22Rv1 (cell line): ENCODE measurements around the gene PAQR5.
"Not testable (repeated sequence)": the region's sequence is repeated elsewhere in the genome, so short reads cannot be mapped to it uniquely, and the experiment has no call there.

Experiments used
- H3K27ac ChIP-seq: fragments of 450-650 bp; 2 replicates; pipeline ENCODE4 v1.5.1; 2017
- CTCF ChIP-seq: fragments of 450-650 bp; IDR thresholded peaks from 2 replicates; pipeline ENCODE4 v1.5.1; 2017; ENCODE audit warnings: mild to moderate bottlenecking
- ZFX ChIP-seq: fragments of 450-650 bp; IDR thresholded peaks from 2 replicates; pipeline ENCODE4 v1.6.1; 2017; ENCODE audit warnings: antibody characterized with exemption, borderline replicate concordance

The PAQR5 gene

DNA sequence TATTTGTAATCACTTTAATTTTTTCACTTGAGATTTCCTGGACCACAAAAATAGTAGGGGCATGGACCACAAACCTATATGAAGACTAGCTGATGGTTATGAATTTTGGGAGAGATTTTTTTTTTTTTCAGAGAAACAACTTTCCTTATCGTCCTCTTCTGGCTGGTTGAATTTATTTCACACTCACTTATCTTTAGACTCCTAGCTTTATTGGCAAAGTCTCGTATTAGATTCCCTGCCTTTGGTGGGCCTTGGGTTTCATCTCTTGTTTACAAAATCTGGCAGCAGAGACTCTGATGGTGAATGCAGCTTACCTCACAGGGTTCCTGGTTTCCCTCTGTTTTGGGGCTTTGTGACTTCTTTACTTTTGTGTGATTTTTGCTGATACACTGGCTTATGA lies 70.9 kb downstream of the PAQR5 start:
- no peak for TF ChIP-seq CTCF
- TF ChIP-seq ZFX: no peak
- no peak overlapping the region for H3K27ac ChIP-seq

DNA sequence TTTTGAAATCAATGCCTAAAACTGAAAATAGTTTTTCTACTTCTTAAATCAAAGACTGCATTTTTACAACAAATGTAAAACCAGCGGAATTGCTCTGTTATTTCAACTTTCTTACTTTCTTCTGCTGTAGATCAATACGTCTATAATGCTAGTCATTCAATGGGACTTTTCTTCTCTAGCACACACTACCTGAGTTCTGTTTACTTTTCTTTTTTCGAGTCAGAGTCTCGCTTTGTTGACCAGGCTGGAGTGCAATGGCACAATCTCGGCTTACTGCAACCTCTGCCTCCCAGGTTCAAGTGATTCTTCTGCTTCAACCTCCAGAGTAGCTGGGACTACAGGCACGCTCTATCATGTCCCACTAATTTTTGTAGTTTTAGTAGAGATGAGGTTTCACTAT lies 74.7 kb downstream of the PAQR5 start:
- no peak overlapping the region for H3K27ac ChIP-seq
- no peak for TF ChIP-seq ZFX
- TF ChIP-seq CTCF: no peak

GRCh38 chr15:69375151-69375790 lies 76.6 kb downstream of the PAQR5 start:
- TF ChIP-seq ZFX: no peak
- no peak for TF ChIP-seq CTCF
- no peak overlapping the region for H3K27ac ChIP-seq

DNA sequence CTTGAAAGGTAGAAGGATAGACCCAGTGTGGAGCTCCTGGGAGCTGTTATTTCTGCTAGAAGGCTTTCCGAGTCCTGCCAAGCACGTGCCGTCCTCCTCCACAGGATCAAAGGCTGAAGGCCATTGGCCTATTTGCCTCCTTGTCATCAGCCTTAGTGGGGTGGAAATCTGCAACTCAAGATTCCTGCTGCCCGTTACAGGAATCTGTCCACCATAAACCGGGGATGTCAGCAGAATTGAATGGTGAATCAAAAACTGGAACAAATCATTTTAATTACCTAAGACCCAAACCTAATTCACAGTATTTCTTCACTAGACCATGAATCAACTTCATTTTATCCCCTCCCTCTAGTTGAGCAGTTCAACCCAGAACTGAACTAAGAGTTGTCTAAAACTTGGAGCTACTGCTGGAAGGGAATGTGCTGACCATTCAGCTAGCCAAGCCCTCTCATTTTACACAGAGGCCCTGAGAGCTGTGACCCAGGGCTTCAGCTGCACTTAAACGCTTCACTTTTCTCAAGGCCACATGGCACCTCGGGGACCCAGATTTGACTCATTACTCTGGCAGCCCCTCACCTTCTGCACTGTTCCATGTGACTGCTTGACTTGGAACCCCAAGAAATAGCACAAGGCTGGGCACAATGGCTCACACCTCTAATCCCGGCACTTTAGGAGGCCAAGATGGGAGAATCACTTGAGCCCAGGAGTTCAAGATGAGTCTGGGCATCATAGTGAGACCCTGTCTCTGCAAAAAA lies 78.7 kb downstream of the PAQR5 start:
- TF ChIP-seq ZFX (no peak), CTCF (no peak)

GRCh38 chr15:69380100-69380725 lies 81.5 kb downstream of the PAQR5 start:
- peak; percentile 44 for TF ChIP-seq CTCF
- no peak for TF ChIP-seq ZFX
- no peak overlapping the region for H3K27ac ChIP-seq

More for the DNA sequence above, 78.7 kb downstream of the PAQR5 start:
- H3K27ac ChIP-seq: no peak overlapping the region

DNA sequence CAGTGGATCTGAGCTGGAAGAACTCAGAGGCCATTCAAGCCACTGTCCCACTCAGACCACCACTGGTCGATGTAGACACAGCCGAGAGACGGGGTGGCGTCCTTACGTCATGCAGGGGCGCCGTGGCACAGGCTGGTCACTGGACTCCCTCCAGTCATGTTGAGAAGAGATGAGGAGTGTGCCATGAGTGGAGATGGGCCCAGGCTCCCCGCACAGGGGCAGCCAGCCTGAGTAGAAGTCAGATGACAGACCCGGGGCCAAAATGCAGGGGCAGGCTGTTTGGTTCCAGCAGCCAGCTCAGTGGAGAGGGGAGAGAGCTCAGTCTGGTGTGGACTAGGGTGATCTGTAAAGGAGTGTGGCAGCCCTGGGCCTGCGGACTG lies 82.0 kb downstream of the PAQR5 start:
- H3K27ac ChIP-seq: no peak overlapping the region
- TF ChIP-seq CTCF (peak; percentile 14), ZFX (no peak)

DNA sequence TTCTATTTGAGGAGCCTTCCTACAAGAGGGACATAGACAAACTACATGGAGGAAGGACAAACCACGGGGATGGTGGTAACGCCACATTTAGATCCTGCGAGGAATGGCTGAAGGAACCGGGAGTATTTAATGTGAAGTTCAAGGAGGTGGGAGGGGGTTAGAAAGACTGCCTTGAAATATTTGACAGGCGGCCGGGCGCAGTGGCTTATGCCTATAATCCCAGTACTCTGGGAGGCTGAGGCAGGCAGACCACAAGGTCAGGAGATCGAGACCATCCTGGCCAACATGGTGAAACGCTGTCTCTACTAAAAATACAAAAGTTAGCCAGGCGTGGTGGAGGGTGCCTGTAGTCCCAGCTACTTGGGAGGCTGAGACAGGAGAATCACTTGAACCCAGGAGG lies 83.5 kb downstream of the PAQR5 start:
- H3K27ac ChIP-seq: not testable (repeated sequence)

- H3K27ac ChIP-seq: not testable (repeated sequence)
Observed at GRCh38 chr15:69384066-69384465, 85.4 kb downstream of the PAQR5 start.
